ENCODE measurements around the gene NCOA7. TPM values are rescaled to one million over a fixed set of nuclear protein-coding genes. Genes with fewer than 3 reads are reported as not detected.
"Not testable (repeated sequence)": the region's sequence is repeated elsewhere in the genome, so short reads cannot be mapped to it uniquely, and the experiment has no call there.

NCOA7 gene
- total and polyA plus RNA-seq, 9 donors: 10.9 to 54.1 (median 30.7) TPM

DNA sequence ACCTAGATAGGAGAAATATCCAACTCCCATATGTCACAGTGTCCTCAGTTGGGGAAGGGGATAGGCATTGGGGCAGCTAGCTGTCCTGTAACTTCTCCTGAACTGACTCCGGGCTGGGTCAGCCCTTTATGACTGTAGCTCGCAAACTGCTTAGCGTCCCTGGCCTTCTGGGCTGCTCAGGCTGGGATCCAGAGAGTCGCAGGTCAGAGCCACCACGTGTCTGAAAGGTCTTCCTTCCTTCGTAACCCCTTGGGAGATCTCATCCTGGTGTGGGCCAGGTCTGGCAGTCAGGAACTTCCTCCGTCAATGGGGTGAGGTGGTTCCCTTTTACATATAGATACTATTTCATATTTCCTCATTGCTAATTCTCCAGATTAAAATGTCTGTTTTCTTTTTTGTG, 137.0 kb downstream of the NCOA7 start:
- 59 to 76% (median 64%) methylated on average over 7 of the region's 7 CpGs for WGBS, 3 donors
- Histone ChIP-seq H3K4me1 (ENCODE audit: insufficient read depth) (no peaks in the 10 kb centered on the region), H3K36me3 (no peaks in the 10 kb centered on the region), H3K4me3 (no peak overlapping the region), H3K27me3 (no peaks in the 10 kb centered on the region), H3K9me3 (no peaks in the 10 kb centered on the region), H3K27ac (no peak overlapping the region)
- intact Hi-C loops (cut with DNase I): no loop called here
- no peak for DNase-seq
- TF ChIP-seq EP300 (IDR thresholded peaks at IDR 0.05) (no peak), POLR2A (IDR thresholded peaks at IDR 0.05) (no peak)
- TF ChIP-seq, protein P1, sequence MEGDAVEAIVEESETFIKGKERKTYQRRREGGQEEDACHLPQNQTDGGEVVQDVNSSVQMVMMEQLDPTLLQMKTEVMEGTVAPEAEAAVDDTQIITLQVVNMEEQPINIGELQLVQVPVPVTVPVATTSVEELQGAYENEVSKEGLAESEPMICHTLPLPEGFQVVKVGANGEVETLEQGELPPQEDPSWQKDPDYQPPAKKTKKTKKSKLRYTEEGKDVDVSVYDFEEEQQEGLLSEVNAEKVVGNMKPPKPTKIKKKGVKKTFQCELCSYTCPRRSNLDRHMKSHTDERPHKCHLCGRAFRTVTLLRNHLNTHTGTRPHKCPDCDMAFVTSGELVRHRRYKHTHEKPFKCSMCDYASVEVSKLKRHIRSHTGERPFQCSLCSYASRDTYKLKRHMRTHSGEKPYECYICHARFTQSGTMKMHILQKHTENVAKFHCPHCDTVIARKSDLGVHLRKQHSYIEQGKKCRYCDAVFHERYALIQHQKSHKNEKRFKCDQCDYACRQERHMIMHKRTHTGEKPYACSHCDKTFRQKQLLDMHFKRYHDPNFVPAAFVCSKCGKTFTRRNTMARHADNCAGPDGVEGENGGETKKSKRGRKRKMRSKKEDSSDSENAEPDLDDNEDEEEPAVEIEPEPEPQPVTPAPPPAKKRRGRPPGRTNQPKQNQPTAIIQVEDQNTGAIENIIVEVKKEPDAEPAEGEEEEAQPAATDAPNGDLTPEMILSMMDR (IDR thresholded peaks at IDR 0.05): no peak

DNA sequence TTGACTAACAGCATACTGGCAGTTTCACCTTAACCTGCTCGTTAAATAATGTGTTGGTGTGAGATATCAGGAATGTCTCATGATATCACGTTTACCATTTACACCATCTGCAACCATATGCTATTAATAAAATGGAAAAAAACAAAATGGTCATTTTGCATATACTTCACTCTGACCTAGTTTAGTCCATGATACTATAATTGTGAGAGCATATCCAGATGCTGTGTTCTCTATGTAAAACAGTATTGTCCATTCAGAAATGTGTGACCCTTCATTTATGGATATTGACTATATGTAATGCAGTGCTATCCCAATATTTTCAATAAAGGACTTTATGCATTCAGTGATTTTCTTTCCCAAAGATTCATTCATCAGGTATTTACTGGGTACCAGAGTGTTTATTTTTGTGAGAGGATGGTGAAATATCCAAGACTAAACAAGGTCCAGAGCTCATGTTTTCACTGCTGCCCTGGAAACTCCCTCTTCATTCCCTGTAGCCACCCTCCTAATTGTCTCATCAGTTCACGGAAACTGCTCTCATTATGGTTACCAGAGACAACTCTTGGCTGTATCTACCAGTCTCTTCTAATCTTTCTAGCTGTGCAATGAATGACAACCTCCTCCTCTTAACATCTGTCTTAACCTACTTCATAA, 140.1 kb downstream of the NCOA7 start:
- 63 to 71% (median 65%) methylated on average over 3 of the region's 3 CpGs for WGBS, 3 donors
- no peaks in the 10 kb centered on the region for H3K9me3 ChIP-seq
- no peak for DNase-seq
- no peak for TF ChIP-seq EP300 (IDR thresholded peaks at IDR 0.05)
- no peak for TF ChIP-seq POLR2A (IDR thresholded peaks at IDR 0.05)
- TF ChIP-seq, protein P1 (IDR thresholded peaks at IDR 0.05): no peak
- H3K4me3 ChIP-seq: no peak overlapping the region
- intact Hi-C loops (cut with DNase I): no loop called here
- no peaks in the 10 kb centered on the region for H3K36me3 ChIP-seq
- no peak overlapping the region for H3K27ac ChIP-seq
- H3K4me1 ChIP-seq (ENCODE audit: insufficient read depth): no peaks in the 10 kb centered on the region
- H3K27me3 ChIP-seq: no peaks in the 10 kb centered on the region

DNA sequence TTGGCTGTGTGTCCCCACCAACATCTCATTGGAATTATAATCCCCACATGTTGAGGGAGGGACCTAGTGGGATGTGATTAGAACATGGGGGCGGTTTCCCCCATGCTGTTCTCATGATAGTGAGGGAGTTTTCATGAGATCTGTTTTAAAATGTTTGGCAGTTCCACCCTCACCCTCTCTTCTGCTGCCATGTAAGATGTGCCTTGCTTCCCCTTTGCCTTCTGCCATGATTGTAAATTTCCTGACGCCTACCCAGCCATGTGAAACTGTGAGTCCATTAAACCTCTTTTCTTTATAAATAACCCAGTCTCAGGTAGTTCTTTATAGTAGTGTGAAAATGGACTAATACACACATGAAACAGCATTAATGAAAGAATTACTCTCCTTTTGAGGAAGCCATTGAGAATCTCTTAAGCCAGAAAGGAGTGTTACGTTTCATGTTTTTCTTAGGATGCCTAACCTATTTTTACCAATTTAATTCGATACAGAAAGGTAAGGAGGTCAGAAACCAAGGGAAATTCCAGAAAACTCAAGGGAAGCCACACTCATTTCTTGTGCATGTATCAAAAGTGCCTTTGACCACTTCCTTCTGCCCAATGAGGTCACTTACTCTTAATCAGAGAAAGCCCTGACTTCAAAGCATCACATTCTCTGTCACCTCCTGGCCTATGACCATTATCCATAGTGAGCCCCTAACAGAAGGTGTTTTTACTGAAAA, 141.1 kb downstream of the NCOA7 start:
- Histone ChIP-seq H3K4me3 (no peak overlapping the region), H3K9me3 (no peaks in the 10 kb centered on the region), H3K27me3 (no peaks in the 10 kb centered on the region), H3K4me1 (ENCODE audit: insufficient read depth) (no peaks in the 10 kb centered on the region), H3K27ac (no peak overlapping the region), H3K36me3 (no peaks in the 10 kb centered on the region)
- TF ChIP-seq, protein P1 (IDR thresholded peaks at IDR 0.05): no peak
- TF ChIP-seq POLR2A (IDR thresholded peaks at IDR 0.05) (no peak), EP300 (IDR thresholded peaks at IDR 0.05) (no peak)
- intact Hi-C loops (cut with DNase I): no loop called here
- DNase-seq: no peak
- WGBS, 3 donors: 89 to 92% (median 92%) methylated on average over 4 of the region's 4 CpGs

DNA sequence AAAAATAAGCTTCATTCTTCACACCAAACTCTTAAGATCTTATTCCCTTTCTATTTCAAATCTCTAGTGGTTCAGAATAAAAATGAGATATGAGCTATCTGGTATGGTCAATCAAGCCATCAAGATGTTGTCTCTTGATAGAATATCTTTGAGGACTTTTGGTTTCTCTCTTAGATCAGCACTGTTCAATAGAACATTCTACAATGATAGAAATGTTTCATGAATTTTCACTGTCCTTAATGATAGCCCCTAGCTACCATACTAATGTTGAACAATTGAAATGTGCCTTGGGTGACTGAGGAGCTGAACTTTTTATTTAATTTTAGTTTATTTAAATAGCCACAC, 141.7 kb downstream of the NCOA7 start:
- H3K9me3 ChIP-seq: no peaks in the 10 kb centered on the region
- H3K4me1 ChIP-seq (ENCODE audit: insufficient read depth): no peaks in the 10 kb centered on the region
- intact Hi-C loops (cut with DNase I): no loop called here
- H3K4me3 ChIP-seq: no peak overlapping the region
- no peaks in the 10 kb centered on the region for H3K27me3 ChIP-seq
- H3K36me3 ChIP-seq: no peaks in the 10 kb centered on the region
- DNase-seq: no peak
- no peak for TF ChIP-seq EP300 (IDR thresholded peaks at IDR 0.05)
- TF ChIP-seq, protein P1 (IDR thresholded peaks at IDR 0.05): no peak
- no peak overlapping the region for H3K27ac ChIP-seq

DNA sequence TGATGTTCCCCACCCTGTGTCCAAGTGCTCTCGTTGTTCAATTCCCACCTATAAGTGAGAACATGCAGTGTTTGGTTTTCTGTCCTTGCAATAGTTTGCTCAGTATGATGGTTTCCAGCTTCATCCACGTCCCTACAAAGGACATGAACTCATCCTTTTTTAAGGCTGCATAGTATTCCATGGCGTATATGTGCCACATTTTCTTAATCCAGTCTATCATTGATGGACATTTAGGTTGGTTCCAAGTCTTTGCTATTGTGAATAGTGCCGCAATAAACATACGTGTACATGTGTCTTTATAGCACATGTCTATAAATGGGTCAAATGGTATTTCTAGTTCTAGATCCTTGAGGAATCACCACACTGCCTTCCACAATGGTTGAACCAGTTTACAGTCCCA, 144.8 kb downstream of the NCOA7 start:
- H3K27ac ChIP-seq: not testable (repeated sequence)
- WGBS, 3 donors: 83 to 88% (median 86%) methylated on average over 5 of the region's 5 CpGs

More for the DNA sequence above, 144.8 kb downstream of the NCOA7 start:
- H3K27me3 ChIP-seq; DNase-seq; H3K4me3 ChIP-seq; H3K36me3 ChIP-seq; H3K9me3 ChIP-seq; H3K4me1 ChIP-seq (ENCODE audit: insufficient read depth); intact Hi-C loops (cut with DNase I): not testable (repeated sequence)
